Lung (tissue), 12 donors: ENCODE measurements around the gene ZNF653. TPM values are rescaled to one million over a fixed set of nuclear protein-coding genes. Genes with fewer than 3 reads are reported as not detected.
A peak's percentile ranks its signal among the peaks of the same experiment; 100 is the strongest.
"Not testable (repeated sequence)": the region's sequence is repeated elsewhere in the genome, so short reads cannot be mapped to it uniquely, and the experiment has no call there.

Experiments used
- ATAC-seq: fragments of 200-7000 bp; cut with Tn5 transposase; one replicate; pipeline ENCODE4 v1.9.1; 2020; ENCODE audit warnings: moderate number of reproducible peaks; ENCODE audit not compliant: insufficient read depth, low FRiP score
- DNase-seq, 3 donors: peaks; one replicate each; pipeline ENCODE4 v3.0.0-alpha.2; 2013 to 2017
- H3K27ac ChIP-seq, 2 donors: one replicate each; pipeline ENCODE4 v1.5.1; 2013; ENCODE audit warnings: mild to moderate bottlenecking in 2 of 2, moderate library complexity in 2 of 2, control low read depth in 1 of 2, inconsistent platforms in 1 of 2, low read depth in 1 of 2, low read length in 1 of 2
- H3K27me3 ChIP-seq, 3 donors: one replicate each; pipeline ENCODE4 v1.5.1; 2013; ENCODE audit warnings: low read length in 2 of 3; ENCODE audit not compliant: control insufficient read depth in 3 of 3, insufficient read depth in 3 of 3
- H3K36me3 ChIP-seq, 4 donors: one replicate each; pipeline ENCODE4 v1.5.1; 2013; ENCODE audit warnings: low read length in 4 of 4, mild to moderate bottlenecking in 1 of 4, moderate library complexity in 1 of 4; ENCODE audit not compliant: control insufficient read depth in 4 of 4, insufficient read depth in 4 of 4
- H3K4me1 ChIP-seq, 5 donors: one replicate each; pipeline ENCODE4 v1.5.1; 2013; ENCODE audit warnings: low read length in 5 of 5, mild to moderate bottlenecking in 2 of 5, moderate library complexity in 1 of 5; ENCODE audit not compliant: control insufficient read depth in 5 of 5, insufficient read depth in 5 of 5
- H3K4me3 ChIP-seq: one replicate; pipeline ENCODE4 v1.5.1; 2013; ENCODE audit warnings: mild to moderate bottlenecking, control low read depth, moderate library complexity
- H3K9ac ChIP-seq, 2 donors: one replicate each; pipeline ENCODE4 v1.5.1; 2013; ENCODE audit warnings: low read length in 2 of 2, control low read depth in 1 of 2; ENCODE audit not compliant: insufficient read depth in 1 of 2
- H3K9me3 ChIP-seq, 4 donors: one replicate each; pipeline ENCODE4 v1.5.1; 2013; ENCODE audit warnings: low read length in 3 of 4, mild to moderate bottlenecking in 1 of 4, moderate library complexity in 1 of 4; ENCODE audit not compliant: control insufficient read depth in 4 of 4, insufficient read depth in 3 of 4
- WGBS, 2 donors: extraction: QIAGEN DNeasy Blood & Tissue Kit; methylation state at CpG; one replicate each; pipeline ENCODE4 v1.1.7; 2013; 5-methylcytosine and 5-hydroxymethylcytosine counted together
- polyA plus RNA-seq, 2 donors: library from polyadenylated mRNA; stranded (reverse); fragments of 200-250 nt; gene quantifications; one replicate each; pipeline ENCODE4 v1.2.1, GENCODE V29; 2013
- total RNA-seq, 2 donors: library from RNA; depleted of rRNA in 1 of 2; stranded (reverse); fragments of >200 nt in 1 of 2; gene quantifications; one replicate each; pipeline ENCODE4 v1.2.1, GENCODE V29; 2014 to 2021
- TF ChIP-seq, protein P1 (sequence below): IDR thresholded peaks from 2 replicates; pipeline ENCODE4 v1.5.1; 2012; ENCODE audit warnings: mild to moderate bottlenecking; ENCODE audit errors: control extremely low read depth, extremely low read depth
- donor health status: control.
- donor health status: control.
- donor health status: Bipolar disorder and iron deficiency.
- donor health status: healthy.
- donor health status: DM: yes; HTN: yes; CAD: no.

Gene ZNF653
- total and polyA plus RNA-seq, 4 donors: 5.4 to 12.9 (median 9.0) TPM

DNA sequence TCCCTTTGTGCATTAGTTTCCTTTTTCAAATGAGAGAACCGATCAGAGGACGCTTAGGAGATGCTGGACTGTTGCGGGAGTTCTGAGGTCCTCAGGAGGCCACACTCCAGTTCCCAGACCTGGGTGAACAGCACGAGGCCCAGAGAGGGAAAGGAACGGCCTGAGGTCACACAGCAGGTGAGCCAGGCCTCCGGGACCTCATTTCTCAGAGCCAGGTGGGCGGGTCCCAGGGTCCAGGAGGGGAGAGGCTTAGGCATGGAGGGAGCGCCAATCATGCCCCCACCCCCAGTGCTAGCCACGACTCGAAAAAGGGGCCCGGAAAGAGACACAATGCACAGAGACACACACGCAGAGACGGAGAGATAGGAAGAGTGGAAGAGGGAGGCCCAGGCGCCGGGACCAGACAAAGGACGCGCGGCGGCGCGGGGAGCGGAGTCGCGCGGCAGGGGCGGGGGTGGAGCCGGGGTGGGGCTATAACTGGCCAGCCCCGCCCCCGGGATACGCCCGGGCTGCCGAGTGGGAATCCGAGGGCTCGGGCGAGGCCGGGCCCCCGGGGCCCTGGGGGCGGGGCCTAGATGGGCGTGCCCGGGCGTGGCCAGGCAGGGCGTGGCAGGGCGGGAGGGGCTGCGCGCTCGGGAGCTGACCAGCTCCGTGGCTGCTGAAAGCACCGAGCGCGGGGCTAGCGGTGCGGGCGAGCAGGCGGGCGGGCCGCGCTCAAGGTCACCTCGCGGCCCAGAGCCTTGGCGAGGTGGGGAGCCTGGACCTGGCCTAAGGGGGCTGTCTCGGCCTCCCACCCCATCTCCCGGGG, 26.3 kb downstream of the ZNF653 start:
- TF ChIP-seq, protein P1, sequence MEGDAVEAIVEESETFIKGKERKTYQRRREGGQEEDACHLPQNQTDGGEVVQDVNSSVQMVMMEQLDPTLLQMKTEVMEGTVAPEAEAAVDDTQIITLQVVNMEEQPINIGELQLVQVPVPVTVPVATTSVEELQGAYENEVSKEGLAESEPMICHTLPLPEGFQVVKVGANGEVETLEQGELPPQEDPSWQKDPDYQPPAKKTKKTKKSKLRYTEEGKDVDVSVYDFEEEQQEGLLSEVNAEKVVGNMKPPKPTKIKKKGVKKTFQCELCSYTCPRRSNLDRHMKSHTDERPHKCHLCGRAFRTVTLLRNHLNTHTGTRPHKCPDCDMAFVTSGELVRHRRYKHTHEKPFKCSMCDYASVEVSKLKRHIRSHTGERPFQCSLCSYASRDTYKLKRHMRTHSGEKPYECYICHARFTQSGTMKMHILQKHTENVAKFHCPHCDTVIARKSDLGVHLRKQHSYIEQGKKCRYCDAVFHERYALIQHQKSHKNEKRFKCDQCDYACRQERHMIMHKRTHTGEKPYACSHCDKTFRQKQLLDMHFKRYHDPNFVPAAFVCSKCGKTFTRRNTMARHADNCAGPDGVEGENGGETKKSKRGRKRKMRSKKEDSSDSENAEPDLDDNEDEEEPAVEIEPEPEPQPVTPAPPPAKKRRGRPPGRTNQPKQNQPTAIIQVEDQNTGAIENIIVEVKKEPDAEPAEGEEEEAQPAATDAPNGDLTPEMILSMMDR: no peak
- WGBS, 2 donors: 18 to 19% methylated on average over 55 to 62 of the region's 62 CpGs
- Histone ChIP-seq H3K27ac (no peak overlapping the region), H3K27me3 (peaks cover 0 to 42% (median 31%) of the 10 kb centered on the region in 3 donors), H3K9ac (no peak overlapping the region), H3K4me1 (peaks cover 0 to 14% (median 0%) of the 10 kb centered on the region in 5 donors), H3K9me3 (no peaks in the 10 kb centered on the region), H3K36me3 (peaks cover 0 to 3% (median 1%) of the 10 kb centered on the region in 4 donors), H3K4me3 (no peak overlapping the region)
- DNase-seq (peak; percentile 2 to 38 (median 12)), ATAC-seq (no peak)

DNA sequence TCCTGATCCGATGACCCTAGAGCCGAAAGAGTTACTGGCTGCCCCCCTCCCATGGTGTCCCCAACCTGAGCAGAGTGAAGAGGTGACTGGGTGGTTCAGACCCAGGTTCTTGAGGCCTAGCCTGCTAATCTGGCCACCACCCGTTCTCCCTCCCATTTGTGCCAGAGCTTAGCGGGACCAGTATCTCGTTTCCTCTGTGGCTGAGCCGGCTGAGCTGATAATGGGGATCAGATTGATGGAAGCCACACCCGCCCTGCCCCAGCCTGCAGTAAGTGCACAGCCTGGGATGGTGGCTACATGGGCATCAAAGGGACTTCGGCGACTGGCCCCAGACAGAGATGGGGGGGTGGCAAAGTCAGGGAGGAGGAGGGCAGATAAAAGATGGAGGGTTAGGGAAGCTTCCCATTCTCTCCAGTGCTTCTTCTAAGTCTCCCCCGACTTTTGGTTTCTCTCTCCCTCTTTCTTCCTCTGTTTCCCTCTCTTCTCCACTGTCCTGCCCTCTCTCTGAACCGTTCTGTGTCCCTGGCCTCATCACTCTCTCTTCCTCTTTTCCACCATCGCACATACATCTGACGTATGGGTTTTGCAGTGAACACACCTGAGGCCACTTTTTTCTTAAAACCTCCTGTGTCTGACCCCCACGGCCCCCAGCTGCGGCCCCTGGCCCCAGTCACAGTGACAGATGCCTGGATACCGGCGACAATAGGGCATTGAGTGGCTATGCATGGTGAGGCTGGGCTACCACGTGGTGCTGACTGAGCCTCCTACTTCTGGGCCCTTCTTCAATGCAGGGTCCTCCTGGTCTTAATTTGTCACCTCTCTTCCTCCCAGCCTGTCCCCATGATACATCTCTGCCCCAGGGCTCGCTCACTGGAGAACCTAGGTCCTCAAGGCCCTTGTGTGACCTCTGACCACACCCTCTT, 27.2 kb downstream of the ZNF653 start:
- Histone ChIP-seq H3K27ac (no peak overlapping the region), H3K9me3 (no peaks in the 10 kb centered on the region), H3K36me3 (peaks cover 0 to 3% (median 0%) of the 10 kb centered on the region in 4 donors), H3K27me3 (peaks cover 0 to 42% (median 34%) of the 10 kb centered on the region in 3 donors), H3K4me1 (peaks cover 0 to 14% (median 0%) of the 10 kb centered on the region in 5 donors), H3K9ac (no peak overlapping the region), H3K4me3 (no peak overlapping the region)
- 52 to 61% methylated on average over 19 of the region's 19 CpGs for WGBS, 2 donors
- no peak for DNase-seq
- TF ChIP-seq, protein P1: no peak
- no peak for ATAC-seq

DNA sequence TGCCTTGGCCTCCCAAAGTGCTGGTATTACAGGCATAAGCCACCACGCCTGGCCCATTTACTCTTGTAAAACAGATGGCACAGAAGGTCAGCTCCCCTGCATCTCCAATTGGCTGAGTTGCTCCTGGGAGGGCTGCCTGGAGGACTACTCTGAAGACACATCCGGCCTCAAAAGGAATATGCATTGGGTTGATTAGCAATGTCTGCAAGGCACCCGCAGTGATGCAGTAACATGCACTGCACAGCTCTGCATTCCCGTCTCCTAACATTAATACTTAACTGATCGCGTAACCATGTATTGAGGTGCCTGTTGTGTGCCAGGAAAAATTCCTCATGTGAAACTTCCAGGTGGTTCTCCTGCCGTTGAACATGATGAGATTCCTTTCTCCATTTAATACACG, 29.8 kb downstream of the ZNF653 start:
- TF ChIP-seq, protein P1: no peak
- WGBS, 2 donors: 81 to 87% methylated on average over 8 of the region's 8 CpGs
- Histone ChIP-seq H3K4me1 (peaks cover 0 to 4% (median 0%) of the 10 kb centered on the region in 5 donors), H3K9ac (no peak overlapping the region), H3K36me3 (no peaks in the 10 kb centered on the region), H3K9me3 (no peaks in the 10 kb centered on the region), H3K27me3 (peaks cover 0 to 23% (median 21%) of the 10 kb centered on the region in 3 donors), H3K4me3 (no peak overlapping the region), H3K27ac (no peak overlapping the region)
- no peak for DNase-seq
- ATAC-seq: no peak

DNA sequence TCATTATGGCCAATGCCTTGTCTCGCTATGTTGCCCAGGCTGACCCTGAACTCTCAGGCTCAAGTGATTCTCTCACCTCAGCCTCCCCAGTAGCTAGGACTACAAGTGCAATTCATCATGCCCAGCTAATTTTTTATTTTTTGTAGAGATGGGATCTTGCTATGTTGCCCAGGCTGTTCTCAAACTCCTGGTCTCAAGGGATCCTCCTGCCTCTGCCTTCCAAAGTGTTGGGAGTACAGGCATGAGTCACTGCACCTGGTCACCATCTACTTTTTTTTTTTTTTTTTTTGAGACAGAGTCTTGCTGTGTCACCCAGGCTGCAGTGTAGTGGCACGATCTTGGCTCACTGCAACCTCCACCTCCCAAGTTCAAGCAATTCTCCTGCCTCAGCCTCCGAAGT, 30.3 kb downstream of the ZNF653 start:
- not testable (repeated sequence) for H3K27ac ChIP-seq, H3K36me3 ChIP-seq, H3K4me1 ChIP-seq, ATAC-seq, H3K9ac ChIP-seq, H3K9me3 ChIP-seq, H3K4me3 ChIP-seq, DNase-seq
- peaks cover 0 to 23% (median 21%) of the 10 kb centered on the region in 3 donors for H3K27me3 ChIP-seq
- 96 to 100% methylated on average over 3 of the region's 3 CpGs for WGBS, 2 donors
